Panc1 (cell line): ENCODE data around the gene RMND1. TPM values are rescaled to one million over a fixed set of nuclear protein-coding genes. Genes with fewer than 3 reads are reported as not detected.
A peak's percentile ranks its signal among the peaks of the same experiment; 100 is the strongest.

ENCODE experiments used
- ATAC-seq: fragments of 200-7000 bp; cut with Tn5 transposase; 2 replicates; pipeline ENCODE4 v1.9.1; 2020; ENCODE audit warnings: mild to moderate bottlenecking, moderate library complexity
- BruUV-seq: library from RNA; stranded (reverse); fragments of 400-500 nt; replicated peaks from 2 replicates; lab custom pipeline; 2021; lab: Mats Ljungman, UMichigan
- CTCF ChIA-PET: fragments of 300-600 bp; sonication (Branson Sonifier 250); formaldehyde crosslinking; loops from one replicate; lab custom pipeline; 2022; ENCODE audit warnings: antibody characterized with exemption; lab: Charles Lee
- POLR2A ChIA-PET: fragments of 300-600 bp; sonication (Branson Sonifier 250); formaldehyde crosslinking; loops from one replicate; lab custom pipeline; 2022; ENCODE audit warnings: antibody characterized with exemption; lab: Charles Lee
- DNase-seq: peaks from one replicate; pipeline ENCODE4 v3.0.0-alpha.2; 2010; ENCODE audit warnings: low read depth, low spot score
- H3K27ac ChIP-seq: 2 replicates; pipeline ENCODE4 v1.5.1; 2011; ENCODE audit warnings: mild to moderate bottlenecking, low read length, inconsistent platforms
- H3K27me3 ChIP-seq: fragments of 200-500 bp; sonication (Bioruptor generic); 2 replicates; pipeline ENCODE4 v1.6.0; 2014; ENCODE audit warnings: low read length, inconsistent platforms; ENCODE audit not compliant: control insufficient read depth, insufficient read depth
- H3K36me3 ChIP-seq: fragments of 200-500 bp; sonication (Bioruptor generic); 2 replicates; pipeline ENCODE4 v1.5.1; 2014; ENCODE audit warnings: inconsistent platforms, mild to moderate bottlenecking, low read length, moderate library complexity; ENCODE audit not compliant: control insufficient read depth, insufficient read depth
- H3K4me1 ChIP-seq: 2 replicates; pipeline ENCODE4 v1.5.1; 2011; ENCODE audit warnings: inconsistent platforms, mild to moderate bottlenecking, low read length, moderate library complexity; ENCODE audit not compliant: control insufficient read depth, insufficient read depth
- H3K4me3 ChIP-seq, 2 experiments: 2 replicates each; pipeline ENCODE4 v1.5.1; 2011 to 2012; ENCODE audit warnings: low read depth in 2 of 2, low read length in 2 of 2, mild to moderate bottlenecking in 2 of 2, inconsistent platforms in 1 of 2, moderate library complexity in 1 of 2
- H3K9me3 ChIP-seq: fragments of 200-500 bp; sonication (Bioruptor generic); 2 replicates; pipeline ENCODE4 v1.5.1; 2014; ENCODE audit warnings: low read depth, mild to moderate bottlenecking, inconsistent platforms, low read length, moderate library complexity; ENCODE audit not compliant: control insufficient read depth, insufficient read depth
- POLR2AphosphoS5 ChIP-seq: IDR thresholded peaks from 2 replicates; pipeline ENCODE4 v1.6.1; 2012; ENCODE audit warnings: mild to moderate bottlenecking, low read depth, low read length, moderate library complexity
- SIN3A ChIP-seq: IDR thresholded peaks from 2 replicates; pipeline ENCODE4 v1.6.1; 2012; ENCODE audit warnings: low read depth, mild to moderate bottlenecking, low read length, moderate library complexity, borderline replicate concordance; ENCODE audit not compliant: insufficient read depth
- TCF7L2 ChIP-seq: IDR thresholded peaks from 2 replicates; pipeline ENCODE4 v1.6.1; 2011; ENCODE audit warnings: mild to moderate bottlenecking, low read depth, low read length, inconsistent platforms
- in situ Hi-C: cut with HindIII; loops from 2 replicates; pipeline ENCODE4 v1.10.0; 2016; ENCODE audit warnings: low sequenced_read_pairs, low pct_unique_long_range_greater_than_20kb
- intact Hi-C: fragments of 100-400 bp; cut with micrococcal nuclease; formaldehyde crosslinking; loops from one replicate; pipeline ENCODE4 v1.10.0; 2022; ENCODE audit not compliant: unreplicated experiment
- total RNA-seq: library from RNA; stranded (reverse); gene quantifications from one replicate; pipeline ENCODE4 v1.2.1, GENCODE V29; 2021; ENCODE audit not compliant: unreplicated experiment
- TF ChIP-seq, protein P1 (sequence below): fragments of 450-650 bp; IDR thresholded peaks from 2 replicates; pipeline ENCODE4 v1.5.1; 2017; ENCODE audit warnings: mild to moderate bottlenecking
- TF ChIP-seq, protein P2 (sequence below), 2 experiments: IDR thresholded peaks; 2 replicates each; pipeline ENCODE4 v1.6.1; 2011 to 2012; ENCODE audit warnings: low read depth in 2 of 2, control low read depth in 1 of 2, low read length in 1 of 2, mild to moderate bottlenecking in 1 of 2, moderate library complexity in 1 of 2; ENCODE audit not compliant: insufficient read depth in 1 of 2

RMND1 gene
- total RNA-seq, 1 experiment from 2014 or later: 16.1 TPM

DNA sequence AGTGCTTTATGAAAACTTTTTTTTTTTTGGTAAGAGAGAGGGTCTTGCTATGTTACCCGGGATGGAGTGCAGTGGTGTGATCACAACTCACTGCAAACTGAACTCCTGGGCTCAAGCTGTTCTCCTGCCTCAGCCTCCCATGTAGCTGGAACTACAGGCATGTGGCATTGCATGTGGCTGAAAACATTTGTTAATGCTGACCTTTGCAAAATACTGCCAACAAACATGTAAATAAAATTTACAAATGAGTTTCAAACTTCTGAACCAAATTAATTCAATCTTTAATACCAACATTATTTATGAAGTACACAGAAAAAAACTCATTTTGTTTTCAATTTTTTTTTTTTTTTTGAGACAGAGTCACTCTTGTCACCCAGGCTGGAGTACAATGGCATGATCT lies 34.4 kb downstream of the RMND1 start:
- ATAC-seq (no peak), DNase-seq (no peak)
- in situ Hi-C loops (no loop called here), intact Hi-C loops (no loop called here)
- ChIA-PET POLR2A (no interaction called here), CTCF (no interaction called here)
- Histone ChIP-seq H3K9me3 (no peaks in the 10 kb centered on the region), H3K27ac (no peak overlapping the region), H3K4me1 (no peaks in the 10 kb centered on the region), H3K4me3 (no peak overlapping the region), H3K36me3 (peaks cover 32% of the 10 kb centered on the region), H3K27me3 (no peaks in the 10 kb centered on the region)
- TF ChIP-seq POLR2AphosphoS5 (no peak), SIN3A (no peak), TCF7L2 (no peak)
- TF ChIP-seq, protein P1, sequence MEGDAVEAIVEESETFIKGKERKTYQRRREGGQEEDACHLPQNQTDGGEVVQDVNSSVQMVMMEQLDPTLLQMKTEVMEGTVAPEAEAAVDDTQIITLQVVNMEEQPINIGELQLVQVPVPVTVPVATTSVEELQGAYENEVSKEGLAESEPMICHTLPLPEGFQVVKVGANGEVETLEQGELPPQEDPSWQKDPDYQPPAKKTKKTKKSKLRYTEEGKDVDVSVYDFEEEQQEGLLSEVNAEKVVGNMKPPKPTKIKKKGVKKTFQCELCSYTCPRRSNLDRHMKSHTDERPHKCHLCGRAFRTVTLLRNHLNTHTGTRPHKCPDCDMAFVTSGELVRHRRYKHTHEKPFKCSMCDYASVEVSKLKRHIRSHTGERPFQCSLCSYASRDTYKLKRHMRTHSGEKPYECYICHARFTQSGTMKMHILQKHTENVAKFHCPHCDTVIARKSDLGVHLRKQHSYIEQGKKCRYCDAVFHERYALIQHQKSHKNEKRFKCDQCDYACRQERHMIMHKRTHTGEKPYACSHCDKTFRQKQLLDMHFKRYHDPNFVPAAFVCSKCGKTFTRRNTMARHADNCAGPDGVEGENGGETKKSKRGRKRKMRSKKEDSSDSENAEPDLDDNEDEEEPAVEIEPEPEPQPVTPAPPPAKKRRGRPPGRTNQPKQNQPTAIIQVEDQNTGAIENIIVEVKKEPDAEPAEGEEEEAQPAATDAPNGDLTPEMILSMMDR: no peak
- TF ChIP-seq, protein P2, sequence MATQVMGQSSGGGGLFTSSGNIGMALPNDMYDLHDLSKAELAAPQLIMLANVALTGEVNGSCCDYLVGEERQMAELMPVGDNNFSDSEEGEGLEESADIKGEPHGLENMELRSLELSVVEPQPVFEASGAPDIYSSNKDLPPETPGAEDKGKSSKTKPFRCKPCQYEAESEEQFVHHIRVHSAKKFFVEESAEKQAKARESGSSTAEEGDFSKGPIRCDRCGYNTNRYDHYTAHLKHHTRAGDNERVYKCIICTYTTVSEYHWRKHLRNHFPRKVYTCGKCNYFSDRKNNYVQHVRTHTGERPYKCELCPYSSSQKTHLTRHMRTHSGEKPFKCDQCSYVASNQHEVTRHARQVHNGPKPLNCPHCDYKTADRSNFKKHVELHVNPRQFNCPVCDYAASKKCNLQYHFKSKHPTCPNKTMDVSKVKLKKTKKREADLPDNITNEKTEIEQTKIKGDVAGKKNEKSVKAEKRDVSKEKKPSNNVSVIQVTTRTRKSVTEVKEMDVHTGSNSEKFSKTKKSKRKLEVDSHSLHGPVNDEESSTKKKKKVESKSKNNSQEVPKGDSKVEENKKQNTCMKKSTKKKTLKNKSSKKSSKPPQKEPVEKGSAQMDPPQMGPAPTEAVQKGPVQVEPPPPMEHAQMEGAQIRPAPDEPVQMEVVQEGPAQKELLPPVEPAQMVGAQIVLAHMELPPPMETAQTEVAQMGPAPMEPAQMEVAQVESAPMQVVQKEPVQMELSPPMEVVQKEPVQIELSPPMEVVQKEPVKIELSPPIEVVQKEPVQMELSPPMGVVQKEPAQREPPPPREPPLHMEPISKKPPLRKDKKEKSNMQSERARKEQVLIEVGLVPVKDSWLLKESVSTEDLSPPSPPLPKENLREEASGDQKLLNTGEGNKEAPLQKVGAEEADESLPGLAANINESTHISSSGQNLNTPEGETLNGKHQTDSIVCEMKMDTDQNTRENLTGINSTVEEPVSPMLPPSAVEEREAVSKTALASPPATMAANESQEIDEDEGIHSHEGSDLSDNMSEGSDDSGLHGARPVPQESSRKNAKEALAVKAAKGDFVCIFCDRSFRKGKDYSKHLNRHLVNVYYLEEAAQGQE (IDR thresholded peaks at IDR 0.05; ENCODE audit: insufficient read depth in 1 of 2, low read depth in 2 of 2, low read length in 1 of 2): no peak
- BruUV-seq: no TSS peak

DNA sequence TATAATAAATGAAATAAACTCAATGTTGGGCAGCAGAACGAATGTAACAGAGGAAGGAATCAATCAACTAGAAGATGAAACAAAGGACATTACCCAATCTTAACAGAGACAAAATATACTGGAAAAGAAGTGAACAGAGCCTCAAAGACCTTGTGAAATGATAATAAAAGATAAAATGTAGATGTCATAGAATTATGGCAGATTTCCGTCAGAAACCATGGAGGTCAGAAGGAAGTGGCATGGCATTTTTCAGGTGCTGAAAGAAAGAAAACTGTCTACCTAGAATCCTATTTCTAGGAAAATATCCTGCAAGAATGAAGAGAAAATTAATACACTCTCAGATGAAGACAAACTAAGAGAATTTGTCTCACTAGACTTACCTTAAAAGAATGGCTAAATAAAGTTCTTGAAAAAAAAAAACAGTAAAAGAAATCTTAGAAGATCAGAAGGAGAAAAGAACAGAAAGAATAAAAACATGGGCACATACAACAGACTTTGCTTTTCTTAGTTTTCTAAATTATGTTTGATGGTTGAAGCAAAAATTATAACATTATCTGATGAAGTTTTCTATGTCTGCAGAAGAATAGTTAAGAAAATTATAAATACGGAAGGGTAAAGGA lies 37.2 kb downstream of the RMND1 start:
- no peaks in the 10 kb centered on the region for H3K9me3 ChIP-seq
- H3K4me3 ChIP-seq: no peak overlapping the region
- ChIA-PET CTCF (no interaction called here), POLR2A (no interaction called here)
- DNase-seq (no peak), ATAC-seq (no peak)
- in situ Hi-C loops: no loop called here
- TSS peak; percentile 44 for BruUV-seq
- H3K36me3 ChIP-seq: peaks cover 17% of the 10 kb centered on the region; the same call in 1 of the 2 replicates
- no peak overlapping the region for H3K27ac ChIP-seq
- no peaks in the 10 kb centered on the region for H3K27me3 ChIP-seq
- H3K4me1 ChIP-seq: no peaks in the 10 kb centered on the region
- TF ChIP-seq, protein P1: no peak
- TF ChIP-seq, protein P2 (IDR thresholded peaks at IDR 0.05; ENCODE audit: insufficient read depth in 1 of 2, low read depth in 2 of 2, low read length in 1 of 2): no peak
- no peak for TF ChIP-seq POLR2AphosphoS5
- TF ChIP-seq TCF7L2: no peak
- no peak for TF ChIP-seq SIN3A
- intact Hi-C loops: no loop called here
